Astrocyte of the cerebellum (primary cell): ENCODE results near the gene MPHOSPH8.
A peak's percentile ranks its signal among the peaks of the same experiment; 100 is the strongest.

ENCODE experiments used
- DNase-seq: peaks from one replicate; pipeline ENCODE4 v3.0.0-alpha.2; 2011; ENCODE audit warnings: low read depth
- H3K4me3 ChIP-seq: 2 replicates; pipeline ENCODE4 v1.5.1; 2011; ENCODE audit warnings: mild to moderate bottlenecking, low read depth, low read length, moderate library complexity
- in situ Hi-C: cut with HindIII; loops from 2 replicates; pipeline ENCODE4 v1.10.0; 2017; ENCODE audit warnings: low sequenced_read_pairs
- TF ChIP-seq, protein P1 (sequence below): IDR thresholded peaks from 2 replicates; pipeline ENCODE4 v1.5.1; 2012; ENCODE audit warnings: low read length, low read depth, moderate library complexity, mild to moderate bottlenecking; ENCODE audit errors: missing control alignments

Gene MPHOSPH8

DNA sequence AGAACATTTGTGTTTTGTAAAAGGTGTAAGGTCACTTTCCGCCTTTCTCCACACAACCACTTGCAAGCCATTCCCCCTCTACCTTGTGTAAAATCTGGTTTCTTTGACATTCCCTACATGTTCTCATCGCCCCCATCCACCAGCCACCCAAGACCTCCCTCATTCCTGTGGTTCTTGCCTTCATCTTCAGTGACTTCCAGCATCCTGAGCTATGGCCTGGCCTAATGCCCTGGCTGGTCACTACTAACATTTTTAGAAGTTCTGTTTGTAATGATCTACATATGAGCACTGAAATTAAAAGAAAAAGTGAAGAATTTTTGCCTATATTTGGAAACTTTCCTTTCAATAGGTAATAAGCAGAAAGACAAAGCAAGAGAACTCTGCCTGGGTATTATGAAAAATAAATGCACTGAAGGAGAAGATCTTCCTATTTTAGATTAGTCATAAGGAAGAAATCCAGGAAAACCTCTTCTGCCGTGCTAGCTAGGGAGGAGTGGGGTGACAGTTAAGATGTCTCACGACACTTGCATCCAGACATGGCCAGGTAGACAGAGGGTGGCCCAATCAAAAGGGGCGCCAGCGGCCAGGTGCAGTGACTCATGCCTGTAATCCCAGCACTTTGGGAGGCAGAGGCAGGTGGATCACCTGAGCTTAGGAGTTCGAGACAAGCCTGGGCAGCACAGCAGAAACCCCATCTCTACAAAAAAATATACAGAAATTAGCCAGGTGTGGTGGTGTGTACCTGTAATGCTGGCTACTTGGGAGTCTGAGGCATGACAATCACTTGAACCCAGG is 28.1 kb upstream of the MPHOSPH8 start:
- TF ChIP-seq, protein P1, sequence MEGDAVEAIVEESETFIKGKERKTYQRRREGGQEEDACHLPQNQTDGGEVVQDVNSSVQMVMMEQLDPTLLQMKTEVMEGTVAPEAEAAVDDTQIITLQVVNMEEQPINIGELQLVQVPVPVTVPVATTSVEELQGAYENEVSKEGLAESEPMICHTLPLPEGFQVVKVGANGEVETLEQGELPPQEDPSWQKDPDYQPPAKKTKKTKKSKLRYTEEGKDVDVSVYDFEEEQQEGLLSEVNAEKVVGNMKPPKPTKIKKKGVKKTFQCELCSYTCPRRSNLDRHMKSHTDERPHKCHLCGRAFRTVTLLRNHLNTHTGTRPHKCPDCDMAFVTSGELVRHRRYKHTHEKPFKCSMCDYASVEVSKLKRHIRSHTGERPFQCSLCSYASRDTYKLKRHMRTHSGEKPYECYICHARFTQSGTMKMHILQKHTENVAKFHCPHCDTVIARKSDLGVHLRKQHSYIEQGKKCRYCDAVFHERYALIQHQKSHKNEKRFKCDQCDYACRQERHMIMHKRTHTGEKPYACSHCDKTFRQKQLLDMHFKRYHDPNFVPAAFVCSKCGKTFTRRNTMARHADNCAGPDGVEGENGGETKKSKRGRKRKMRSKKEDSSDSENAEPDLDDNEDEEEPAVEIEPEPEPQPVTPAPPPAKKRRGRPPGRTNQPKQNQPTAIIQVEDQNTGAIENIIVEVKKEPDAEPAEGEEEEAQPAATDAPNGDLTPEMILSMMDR = no peak
- in situ Hi-C loops = no loop called here
- peak; percentile 19 for DNase-seq
- no peak overlapping the region for H3K4me3 ChIP-seq

- TF ChIP-seq, protein P1 = no peak
- no peak for DNase-seq
- no peak overlapping the region for H3K4me3 ChIP-seq
- in situ Hi-C loops = no loop called here
Measured at GRCh38 chr13:19606152-19606551, 27.3 kb upstream of the MPHOSPH8 start.

DNA sequence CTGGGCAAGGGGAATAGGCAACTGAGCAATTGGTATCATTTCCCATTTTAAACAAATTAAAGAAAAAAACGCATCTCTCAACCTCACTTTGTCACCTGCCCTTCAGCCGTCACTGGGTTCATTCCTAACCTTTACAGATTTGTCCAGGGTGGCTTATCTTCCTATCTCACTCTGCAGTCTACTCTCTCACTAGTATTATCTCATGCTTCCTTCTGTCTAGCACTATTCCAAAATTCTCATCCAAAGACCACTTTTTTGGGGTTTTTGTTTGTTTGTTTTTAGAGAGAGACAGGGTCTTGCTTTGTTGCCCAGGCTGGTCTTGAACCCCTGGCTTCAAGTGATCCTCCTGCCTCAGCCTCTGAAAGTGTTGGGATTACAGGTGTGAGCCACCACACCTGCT is 26.7 kb upstream of the MPHOSPH8 start:
- in situ Hi-C loops = no loop called here
- TF ChIP-seq, protein P1 = no peak
- H3K4me3 ChIP-seq = no peak overlapping the region
- no peak for DNase-seq

DNA sequence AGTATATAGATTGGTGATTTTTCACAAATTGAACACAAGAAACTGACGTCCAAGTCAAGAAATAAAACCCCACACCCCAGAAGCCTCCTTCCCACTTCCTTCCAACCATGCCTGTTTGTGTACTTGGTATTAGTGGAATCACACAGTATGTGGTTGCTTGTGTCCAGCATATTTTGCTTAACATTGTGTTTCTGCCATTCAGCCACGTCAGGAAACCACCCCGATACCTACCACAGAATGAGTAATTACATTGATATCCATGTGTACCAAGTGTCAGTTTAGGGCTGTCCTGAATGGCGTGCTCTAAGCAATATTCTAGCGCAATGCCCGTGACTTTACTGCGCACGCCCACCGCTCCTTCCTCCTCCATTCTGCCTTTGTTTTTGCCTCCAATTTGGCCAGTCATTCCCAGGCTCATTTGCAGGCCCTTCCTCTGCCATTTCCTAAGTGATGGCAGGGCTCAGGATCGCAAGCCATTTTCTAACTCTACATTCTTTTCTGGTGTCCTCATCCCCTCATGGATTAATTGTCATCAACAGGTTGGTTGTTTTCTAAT is 25.9 kb upstream of the MPHOSPH8 start:
- no peak for DNase-seq
- TF ChIP-seq, protein P1 = no peak
- in situ Hi-C loops = no loop called here
- no peak overlapping the region for H3K4me3 ChIP-seq

- H3K4me3 ChIP-seq = no peak overlapping the region
- TF ChIP-seq, protein P1 = peak; percentile 70
- in situ Hi-C loops = no loop called here
- no peak for DNase-seq
Measured at GRCh38 chr13:19618977-19619376, 14.5 kb upstream of the MPHOSPH8 start.

GRCh38 chr13:19622193-19622592 is 11.3 kb upstream of the MPHOSPH8 start:
- TF ChIP-seq, protein P1 = no peak
- no peak overlapping the region for H3K4me3 ChIP-seq
- DNase-seq = no peak
- in situ Hi-C loops = no loop called here
